Ovary (tissue), 3 donors: Measurements from ENCODE around the gene BNC2.

Experiments
- CTCF ChIP-seq, 3 donors: fragments of 450-650 bp in 2 of 3; fragments of 200-600 bp in 1 of 3; IDR thresholded peaks; one replicate each; pipeline versions ENCODE4 v1.5.1 to v1.8.0; 2016 to 2022; ENCODE audit warnings: antibody characterized with exemption in 3 of 3, mild to moderate bottlenecking in 1 of 3
- POLR2A ChIP-seq: fragments of 450-650 bp; IDR thresholded peaks from one replicate; pipeline ENCODE4 v1.6.1; 2017; ENCODE audit warnings: antibody characterized with exemption, mild to moderate bottlenecking, moderate library complexity
- donor health status: DM: no; HTN: no; CAD: no.

- TF ChIP-seq CTCF (IDR thresholded peaks at IDR 0.05) (no peak), POLR2A (no peak)
Measured at GRCh38 chr9:16701347-16701746, 169.1 kb downstream of the BNC2 start.
